ENCODE results near the gene CACNA1F.

The CACNA1F gene

DNA sequence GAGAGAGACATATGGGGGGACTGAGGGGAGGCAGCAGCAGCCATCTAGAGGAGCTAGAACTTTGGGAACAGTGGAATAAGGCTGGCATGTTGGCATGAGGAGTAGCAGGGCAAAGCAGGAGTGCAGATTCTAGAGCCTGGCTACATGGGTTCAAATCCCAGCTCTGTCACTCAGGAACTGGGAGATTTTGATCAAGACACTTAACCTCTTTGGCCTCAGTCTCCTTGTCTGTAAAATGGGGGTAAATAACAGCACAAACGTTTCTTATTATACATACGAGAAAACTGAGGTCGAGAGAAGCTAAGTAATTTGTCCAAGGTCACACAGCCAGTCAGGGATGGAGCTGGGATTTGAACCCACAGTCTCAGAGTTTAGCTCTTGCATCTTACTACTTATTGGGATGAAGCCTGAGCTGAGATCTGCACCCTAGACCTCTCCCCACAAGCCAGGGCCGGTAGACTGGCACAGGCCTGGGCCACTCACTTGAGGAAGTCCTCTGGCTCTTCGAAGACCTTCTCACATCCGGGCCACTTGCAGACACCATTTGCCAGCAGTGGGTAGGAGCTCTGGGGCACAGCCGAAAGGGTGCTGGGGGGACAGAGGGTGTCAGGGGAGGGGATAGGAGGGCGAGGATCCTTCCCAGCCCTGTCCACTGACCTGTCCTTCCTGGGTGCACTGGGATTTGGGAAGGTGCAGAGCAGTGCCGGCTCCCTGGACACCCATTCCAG lies 23.3 kb upstream of the CACNA1F start:
- H3K27ac ChIP-seq: no peak overlapping the region
- no peak overlapping the region for H3K4me3 ChIP-seq (ENCODE audit: low read depth, low read length)
- H3K36me3 ChIP-seq: no peaks in the 10 kb centered on the region
- H3K9me3 ChIP-seq (ENCODE audit: severe bottlenecking): no peaks in the 10 kb centered on the region
- no peak for DNase-seq
- peaks cover 8% of the 10 kb centered on the region for H3K27me3 ChIP-seq (ENCODE audit: insufficient read depth, low read depth, severe bottlenecking)
- TF ChIP-seq, protein P1, sequence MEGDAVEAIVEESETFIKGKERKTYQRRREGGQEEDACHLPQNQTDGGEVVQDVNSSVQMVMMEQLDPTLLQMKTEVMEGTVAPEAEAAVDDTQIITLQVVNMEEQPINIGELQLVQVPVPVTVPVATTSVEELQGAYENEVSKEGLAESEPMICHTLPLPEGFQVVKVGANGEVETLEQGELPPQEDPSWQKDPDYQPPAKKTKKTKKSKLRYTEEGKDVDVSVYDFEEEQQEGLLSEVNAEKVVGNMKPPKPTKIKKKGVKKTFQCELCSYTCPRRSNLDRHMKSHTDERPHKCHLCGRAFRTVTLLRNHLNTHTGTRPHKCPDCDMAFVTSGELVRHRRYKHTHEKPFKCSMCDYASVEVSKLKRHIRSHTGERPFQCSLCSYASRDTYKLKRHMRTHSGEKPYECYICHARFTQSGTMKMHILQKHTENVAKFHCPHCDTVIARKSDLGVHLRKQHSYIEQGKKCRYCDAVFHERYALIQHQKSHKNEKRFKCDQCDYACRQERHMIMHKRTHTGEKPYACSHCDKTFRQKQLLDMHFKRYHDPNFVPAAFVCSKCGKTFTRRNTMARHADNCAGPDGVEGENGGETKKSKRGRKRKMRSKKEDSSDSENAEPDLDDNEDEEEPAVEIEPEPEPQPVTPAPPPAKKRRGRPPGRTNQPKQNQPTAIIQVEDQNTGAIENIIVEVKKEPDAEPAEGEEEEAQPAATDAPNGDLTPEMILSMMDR (IDR thresholded peaks at IDR 0.05; ENCODE audit: low read depth, low read length): no peak

DNA sequence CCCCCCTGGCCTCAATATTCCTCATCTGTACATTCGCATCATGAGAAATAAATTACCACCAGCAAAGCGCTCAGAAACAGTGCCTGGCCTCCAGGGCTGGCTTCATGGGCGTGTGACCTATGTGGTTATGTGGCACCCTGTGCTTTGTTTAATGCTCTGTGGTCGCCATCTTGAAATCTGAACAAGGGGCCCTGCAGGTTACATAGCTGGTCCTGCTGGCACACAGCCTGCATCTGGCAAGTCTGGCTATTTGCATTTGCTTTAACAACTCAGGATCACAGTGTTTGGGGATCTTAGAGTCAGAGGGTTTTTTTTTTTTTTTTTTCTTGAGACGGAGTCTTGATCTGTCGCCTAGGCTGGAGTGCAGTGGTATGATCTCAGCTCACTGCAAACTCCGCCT lies 21.5 kb upstream of the CACNA1F start:
- no peaks in the 10 kb centered on the region for H3K36me3 ChIP-seq
- peaks cover 2% of the 10 kb centered on the region for H3K27me3 ChIP-seq (ENCODE audit: insufficient read depth, low read depth, severe bottlenecking)
- H3K4me3 ChIP-seq (ENCODE audit: low read depth, low read length): no peak overlapping the region
- DNase-seq: no peak
- H3K9me3 ChIP-seq (ENCODE audit: severe bottlenecking): no peaks in the 10 kb centered on the region
- no peak overlapping the region for H3K27ac ChIP-seq
- TF ChIP-seq, protein P1 (IDR thresholded peaks at IDR 0.05; ENCODE audit: low read depth, low read length): no peak

DNA sequence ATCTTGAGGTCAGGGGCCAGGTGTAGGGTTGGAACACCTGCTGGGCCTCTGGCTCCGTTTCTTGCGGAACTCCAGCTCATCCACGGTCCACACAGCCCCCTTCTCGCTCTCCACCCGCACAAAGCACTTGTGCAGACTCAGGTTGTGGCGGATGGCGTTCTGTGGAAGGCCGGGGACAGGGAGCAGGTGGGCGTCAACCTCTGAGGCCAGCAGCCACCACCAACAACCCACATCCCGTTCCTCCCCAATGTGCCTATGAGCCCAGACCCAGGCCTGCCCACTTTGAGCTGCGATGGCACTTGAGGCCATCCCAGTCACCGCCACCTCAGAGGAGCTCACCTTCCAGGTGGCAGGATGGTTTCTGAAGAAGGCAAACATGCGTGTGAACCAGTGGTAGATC lies 18.2 kb upstream of the CACNA1F start:
- TF ChIP-seq, protein P1 (IDR thresholded peaks at IDR 0.05; ENCODE audit: low read depth, low read length): no peak
- Histone ChIP-seq H3K27ac (no peak overlapping the region), H3K27me3 (ENCODE audit: insufficient read depth, low read depth, severe bottlenecking) (peaks cover 8% of the 10 kb centered on the region), H3K4me3 (ENCODE audit: low read depth, low read length) (no peak overlapping the region), H3K36me3 (no peaks in the 10 kb centered on the region), H3K9me3 (ENCODE audit: severe bottlenecking) (no peaks in the 10 kb centered on the region)
- DNase-seq: no peak

DNA sequence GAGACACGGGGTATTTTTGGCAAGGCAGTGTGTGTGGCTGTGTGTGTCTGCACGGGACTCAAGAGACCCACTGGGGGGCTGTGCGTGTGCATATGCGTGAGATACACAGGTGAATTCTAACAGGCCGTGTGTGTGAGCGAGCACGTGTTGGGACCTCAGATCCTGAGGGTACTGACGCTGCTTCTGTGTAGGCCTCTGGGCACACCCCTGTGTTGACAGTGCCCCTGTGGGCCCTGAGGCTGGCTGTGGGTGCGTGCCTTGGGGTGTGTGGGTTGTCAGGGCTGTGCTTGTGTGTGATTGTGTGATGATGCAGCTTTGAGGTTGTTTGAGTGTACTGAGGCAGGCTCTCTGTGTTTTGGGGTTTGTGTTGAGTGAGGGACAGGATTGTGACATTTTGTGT lies 17.4 kb upstream of the CACNA1F start:
- Histone ChIP-seq H3K27me3 (ENCODE audit: insufficient read depth, low read depth, severe bottlenecking) (peaks cover 9% of the 10 kb centered on the region), H3K36me3 (no peaks in the 10 kb centered on the region; the same call in 1 of the 2 replicates), H3K27ac (no peak overlapping the region), H3K9me3 (ENCODE audit: severe bottlenecking) (no peaks in the 10 kb centered on the region), H3K4me3 (ENCODE audit: low read depth, low read length) (no peak overlapping the region)
- DNase-seq: no peak
- TF ChIP-seq, protein P1 (IDR thresholded peaks at IDR 0.05; ENCODE audit: low read depth, low read length): no peak

DNA sequence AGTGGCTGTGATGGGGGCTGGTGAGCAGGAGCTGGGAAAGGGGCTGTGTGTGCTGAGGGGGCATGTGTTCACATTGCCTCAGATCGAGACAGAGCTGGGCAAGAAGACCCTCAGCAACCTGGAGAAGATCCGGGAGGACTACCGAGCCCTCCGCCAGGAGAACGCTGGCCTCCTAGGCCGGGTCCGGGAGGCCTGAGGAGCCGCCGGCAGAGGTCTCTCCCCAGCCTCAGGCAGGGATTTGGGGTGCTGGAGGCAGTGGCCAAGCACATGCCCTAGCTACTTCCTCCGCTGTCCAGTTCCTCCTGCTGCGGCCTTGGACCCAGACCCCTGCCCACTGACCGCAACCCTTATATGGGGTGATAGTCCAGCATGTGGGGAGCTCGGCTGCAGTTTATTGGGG lies 16.9 kb upstream of the CACNA1F start:
- no peak for DNase-seq
- TF ChIP-seq, protein P1 (IDR thresholded peaks at IDR 0.05; ENCODE audit: low read depth, low read length): no peak

DNA sequence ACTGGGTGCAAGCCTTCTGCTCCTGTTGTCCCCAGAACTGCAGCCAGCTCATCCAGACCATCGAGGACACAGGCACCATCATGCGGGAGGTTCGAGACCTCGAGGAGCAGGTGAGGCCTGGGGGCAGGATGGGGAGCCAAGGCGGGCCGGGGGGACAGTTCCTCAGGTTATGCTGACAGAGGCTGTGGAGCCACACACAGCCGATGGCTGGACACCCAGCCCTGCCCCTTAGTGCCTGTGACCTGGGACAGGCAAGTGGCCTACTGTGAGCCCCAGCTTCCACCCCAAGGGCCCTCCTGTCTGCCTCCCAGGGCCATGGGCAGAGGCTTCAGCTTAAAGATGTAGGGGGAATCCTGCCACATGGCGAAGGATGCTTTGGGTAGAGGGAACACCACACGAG lies 16.5 kb upstream of the CACNA1F start:
- H3K4me3 ChIP-seq (ENCODE audit: low read depth, low read length): no peak overlapping the region
- no peaks in the 10 kb centered on the region for H3K9me3 ChIP-seq (ENCODE audit: severe bottlenecking)
- no peaks in the 10 kb centered on the region; the same call in 1 of the 2 replicates for H3K36me3 ChIP-seq
- DNase-seq: no peak
- no peak overlapping the region for H3K27ac ChIP-seq
- TF ChIP-seq, protein P1 (IDR thresholded peaks at IDR 0.05; ENCODE audit: low read depth, low read length): no peak
- peaks cover 9% of the 10 kb centered on the region for H3K27me3 ChIP-seq (ENCODE audit: insufficient read depth, low read depth, severe bottlenecking)

More for the DNA sequence above, 16.9 kb upstream of the CACNA1F start:
- H3K9me3 ChIP-seq (ENCODE audit: severe bottlenecking): no peaks in the 10 kb centered on the region
- H3K4me3 ChIP-seq (ENCODE audit: low read depth, low read length): no peak overlapping the region
- no peak overlapping the region for H3K27ac ChIP-seq
- H3K27me3 ChIP-seq (ENCODE audit: insufficient read depth, low read depth, severe bottlenecking): peaks cover 9% of the 10 kb centered on the region
- no peaks in the 10 kb centered on the region; the same call in 1 of the 2 replicates for H3K36me3 ChIP-seq

Measured in WERI-Rb-1 (cell line).